DND-41 (cell line): Measurements from ENCODE around the gene ATOX1.

Experiments
- EZH2 ChIP-seq: IDR thresholded peaks from 3 replicates; pipeline ENCODE4 v1.6.1; 2012; ENCODE audit warnings: borderline replicate concordance, low read depth, mild to moderate bottlenecking, moderate library complexity, low read length, inconsistent platforms; ENCODE audit not compliant: severe bottlenecking
- TF ChIP-seq, protein P1 (sequence below): IDR thresholded peaks from 2 replicates; pipeline ENCODE4 v1.5.1; 2012; ENCODE audit warnings: borderline replicate concordance, low read length, moderate library complexity, mild to moderate bottlenecking; ENCODE audit not compliant: poor library complexity, severe bottlenecking; ENCODE audit errors: extremely low read depth

- TF ChIP-seq, protein P1, sequence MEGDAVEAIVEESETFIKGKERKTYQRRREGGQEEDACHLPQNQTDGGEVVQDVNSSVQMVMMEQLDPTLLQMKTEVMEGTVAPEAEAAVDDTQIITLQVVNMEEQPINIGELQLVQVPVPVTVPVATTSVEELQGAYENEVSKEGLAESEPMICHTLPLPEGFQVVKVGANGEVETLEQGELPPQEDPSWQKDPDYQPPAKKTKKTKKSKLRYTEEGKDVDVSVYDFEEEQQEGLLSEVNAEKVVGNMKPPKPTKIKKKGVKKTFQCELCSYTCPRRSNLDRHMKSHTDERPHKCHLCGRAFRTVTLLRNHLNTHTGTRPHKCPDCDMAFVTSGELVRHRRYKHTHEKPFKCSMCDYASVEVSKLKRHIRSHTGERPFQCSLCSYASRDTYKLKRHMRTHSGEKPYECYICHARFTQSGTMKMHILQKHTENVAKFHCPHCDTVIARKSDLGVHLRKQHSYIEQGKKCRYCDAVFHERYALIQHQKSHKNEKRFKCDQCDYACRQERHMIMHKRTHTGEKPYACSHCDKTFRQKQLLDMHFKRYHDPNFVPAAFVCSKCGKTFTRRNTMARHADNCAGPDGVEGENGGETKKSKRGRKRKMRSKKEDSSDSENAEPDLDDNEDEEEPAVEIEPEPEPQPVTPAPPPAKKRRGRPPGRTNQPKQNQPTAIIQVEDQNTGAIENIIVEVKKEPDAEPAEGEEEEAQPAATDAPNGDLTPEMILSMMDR: no peak
- no peak for TF ChIP-seq EZH2
Observed at GRCh38 chr5:151700296-151700695, 58.1 kb downstream of the ATOX1 start.
